MCF 10A (cell line): ENCODE data around the gene FYCO1. TPM values are rescaled to one million over a fixed set of nuclear protein-coding genes. Genes with fewer than 3 reads are reported as not detected.

Experiments used
- BruUV-seq: library from RNA; stranded (reverse); fragments of 400-500 nt; replicated peaks from 2 replicates; lab custom pipeline; 2021; lab: Mats Ljungman, UMichigan
- CTCF ChIA-PET: fragments of 300-600 bp; sonication (Branson Sonifier 250); formaldehyde crosslinking; extraction: SDS; loops from one replicate; lab custom pipeline; 2021; ENCODE audit warnings: antibody characterized with exemption, inconsistent platforms; lab: Yijun Ruan, JAX
- POLR2A ChIA-PET: fragments of 300-600, 350-650 bp; sonication (Branson Sonifier 250); formaldehyde crosslinking; extraction: SDS; loops from one replicate; lab custom pipeline; 2020; ENCODE audit warnings: antibody characterized with exemption, inconsistent platforms; lab: Yijun Ruan, JAX
- DNase-seq: peaks from one replicate; pipeline ENCODE4 v3.0.0-alpha.2; 2018; ENCODE audit not compliant: unreplicated experiment
- H3K27ac Mint-ChIP-seq: one replicate; pipeline ENCODE4 v1.8.0; 2022; ENCODE audit warnings: mild to moderate bottlenecking, low read depth, mixed read lengths; ENCODE audit not compliant: unreplicated experiment
- H3K27me3 Mint-ChIP-seq: one replicate; pipeline ENCODE4 v1.8.0; 2022; ENCODE audit warnings: mixed read lengths; ENCODE audit not compliant: insufficient read depth, unreplicated experiment
- H3K36me3 Mint-ChIP-seq: one replicate; pipeline ENCODE4 v1.8.0; 2022; ENCODE audit warnings: mild to moderate bottlenecking, moderate library complexity, mixed read lengths; ENCODE audit not compliant: insufficient read depth, unreplicated experiment
- H3K4me1 Mint-ChIP-seq: one replicate; pipeline ENCODE4 v1.8.0; 2022; ENCODE audit warnings: mixed read lengths; ENCODE audit not compliant: insufficient read depth, unreplicated experiment
- H3K4me3 Mint-ChIP-seq: one replicate; pipeline ENCODE4 v1.8.0; 2022; ENCODE audit warnings: mild to moderate bottlenecking, moderate library complexity, mixed read lengths; ENCODE audit not compliant: unreplicated experiment
- H3K9me3 Mint-ChIP-seq: one replicate; pipeline ENCODE4 v1.8.0; 2022; ENCODE audit warnings: mixed read lengths; ENCODE audit not compliant: unreplicated experiment
- intact Hi-C: fragments of 100-400 bp; cut with micrococcal nuclease; formaldehyde crosslinking; loops from 2 replicates; pipeline ENCODE4 v1.14.1; 2022
- total RNA-seq: library from RNA; stranded (reverse); gene quantifications from 2 replicates; pipeline ENCODE4 v1.2.3, GENCODE V29; 2022
- TF ChIP-seq, protein P1 (sequence below): fragments of 200-600 bp; IDR thresholded peaks from one replicate; pipeline ENCODE4 v1.8.0; 2022; ENCODE audit warnings: antibody characterized with exemption, mild to moderate bottlenecking; ENCODE audit not compliant: unreplicated experiment

Gene FYCO1
- total RNA-seq, 1 experiment from 2014 or later, result 18.4 TPM

DNA sequence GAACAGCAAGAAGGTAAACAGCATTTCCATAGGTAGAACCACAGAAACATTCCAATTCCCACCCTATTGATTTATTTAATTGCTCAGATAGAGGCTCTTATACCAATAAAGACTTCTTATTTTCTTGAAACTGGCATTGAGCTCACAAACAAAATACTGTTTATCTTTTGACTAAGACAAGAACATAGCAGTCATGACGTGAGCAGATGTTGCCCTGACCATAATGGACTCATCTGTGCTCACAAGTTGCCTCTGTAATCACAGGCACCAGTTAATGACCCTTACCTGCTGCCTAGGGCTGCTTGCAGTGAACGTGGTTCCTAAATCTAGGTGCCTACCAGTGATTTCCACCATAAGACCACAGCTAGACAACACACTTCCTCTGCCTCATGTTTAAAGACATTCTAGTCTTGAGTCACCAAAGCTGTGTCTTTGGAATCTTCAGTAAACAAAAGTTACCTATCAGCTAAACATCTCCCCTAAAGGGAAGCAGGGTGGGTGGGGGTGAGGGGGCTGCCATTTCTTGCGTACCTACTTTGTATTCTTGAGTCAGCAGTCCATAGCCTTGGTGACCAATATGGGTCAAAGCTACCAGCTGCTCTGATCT, 2.1 kb downstream of the FYCO1 start:
- Mint-ChIP-seq H3K27me3 (no peaks in the 10 kb centered on the region), H3K27ac (no peak overlapping the region), H3K36me3 (peaks cover 7% of the 10 kb centered on the region), H3K4me1 (peaks cover 19% of the 10 kb centered on the region), H3K4me3 (no peak overlapping the region), H3K9me3 (no peaks in the 10 kb centered on the region)
- CTCF ChIA-PET, result interaction anchor here (0.7 to 5.9 kb wide), 3 partner anchors 55 to 85 kb away, joined by 3 to 33 read pairs (median 6); no protein-coding TSS in a partner anchor
- intact Hi-C loops, result no loop called here
- TF ChIP-seq, protein P1, sequence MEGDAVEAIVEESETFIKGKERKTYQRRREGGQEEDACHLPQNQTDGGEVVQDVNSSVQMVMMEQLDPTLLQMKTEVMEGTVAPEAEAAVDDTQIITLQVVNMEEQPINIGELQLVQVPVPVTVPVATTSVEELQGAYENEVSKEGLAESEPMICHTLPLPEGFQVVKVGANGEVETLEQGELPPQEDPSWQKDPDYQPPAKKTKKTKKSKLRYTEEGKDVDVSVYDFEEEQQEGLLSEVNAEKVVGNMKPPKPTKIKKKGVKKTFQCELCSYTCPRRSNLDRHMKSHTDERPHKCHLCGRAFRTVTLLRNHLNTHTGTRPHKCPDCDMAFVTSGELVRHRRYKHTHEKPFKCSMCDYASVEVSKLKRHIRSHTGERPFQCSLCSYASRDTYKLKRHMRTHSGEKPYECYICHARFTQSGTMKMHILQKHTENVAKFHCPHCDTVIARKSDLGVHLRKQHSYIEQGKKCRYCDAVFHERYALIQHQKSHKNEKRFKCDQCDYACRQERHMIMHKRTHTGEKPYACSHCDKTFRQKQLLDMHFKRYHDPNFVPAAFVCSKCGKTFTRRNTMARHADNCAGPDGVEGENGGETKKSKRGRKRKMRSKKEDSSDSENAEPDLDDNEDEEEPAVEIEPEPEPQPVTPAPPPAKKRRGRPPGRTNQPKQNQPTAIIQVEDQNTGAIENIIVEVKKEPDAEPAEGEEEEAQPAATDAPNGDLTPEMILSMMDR, result no peak
- POLR2A ChIA-PET, result interaction anchor here (0.9 to 3.8 kb wide), 3 partner anchors 10 to 30 kb away, joined by 3 to 24 read pairs (median 5); no protein-coding TSS in a partner anchor
- no peak for DNase-seq
- BruUV-seq, result no TSS peak

- H3K36me3 Mint-ChIP-seq, result peaks cover 7% of the 10 kb centered on the region
- TF ChIP-seq, protein P1, result no peak
- no peaks in the 10 kb centered on the region for H3K27me3 Mint-ChIP-seq
- ChIA-PET POLR2A (no interaction called here), CTCF (interaction anchor here (0.7 to 5.9 kb wide), 3 partner anchors 54 to 85 kb away, joined by 3 to 33 read pairs (median 4); no protein-coding TSS in a partner anchor)
- no peak overlapping the region for H3K4me3 Mint-ChIP-seq
- BruUV-seq, result no TSS peak
- no peak overlapping the region for H3K27ac Mint-ChIP-seq
- no peak for DNase-seq
- intact Hi-C loops, result no loop called here
- peaks cover 24% of the 10 kb centered on the region for H3K4me1 Mint-ChIP-seq
- H3K9me3 Mint-ChIP-seq, result no peaks in the 10 kb centered on the region
Observed at GRCh38 chr3:45992821-45993221, 2.8 kb downstream of the FYCO1 start.

DNA sequence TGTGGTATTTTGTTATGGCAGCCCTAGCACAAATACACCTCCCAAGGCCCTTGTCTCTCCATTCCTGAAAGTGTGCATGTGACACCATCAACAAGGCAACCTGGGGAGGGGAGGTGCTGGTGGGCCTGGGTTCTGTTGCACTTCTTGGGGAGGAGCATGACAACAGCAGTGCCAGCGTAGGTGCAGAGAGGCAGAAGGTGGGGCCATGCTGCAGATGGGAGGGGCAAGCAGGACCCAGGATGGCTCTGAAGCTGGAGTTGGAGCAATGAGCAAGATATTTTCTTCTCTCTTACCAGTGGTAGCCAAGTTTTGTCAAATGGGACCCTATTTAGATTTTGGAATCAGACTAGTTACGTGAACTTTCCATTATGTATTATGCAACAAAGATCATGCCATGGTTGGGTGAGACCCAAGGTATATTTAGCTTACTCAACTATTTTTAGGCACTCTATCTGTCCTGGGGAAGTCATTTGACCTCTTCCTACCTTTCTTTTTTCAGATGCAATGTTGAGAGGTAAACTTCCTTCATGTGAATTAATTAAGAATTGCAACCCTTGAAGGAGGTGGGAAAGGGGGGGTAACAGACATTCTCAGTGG, 3.4 kb downstream of the FYCO1 start:
- CTCF ChIA-PET, result interaction anchor here (1.0 to 5.9 kb wide), 2 partner anchors 53 to 86 kb away, joined by 4 to 33 read pairs; no protein-coding TSS in a partner anchor
- Mint-ChIP-seq H3K27me3 (no peaks in the 10 kb centered on the region), H3K27ac (no peak overlapping the region), H3K9me3 (no peaks in the 10 kb centered on the region), H3K4me3 (no peak overlapping the region), H3K36me3 (peaks cover 7% of the 10 kb centered on the region), H3K4me1 (peaks cover 28% of the 10 kb centered on the region)
- intact Hi-C loops, result no loop called here
- no TSS peak for BruUV-seq
- POLR2A ChIA-PET, result no interaction called here
- DNase-seq, result no peak
- TF ChIP-seq, protein P1, result no peak

GRCh38 chr3:45991341-45991740, 4.3 kb downstream of the FYCO1 start:
- TF ChIP-seq, protein P1, result no peak
- peaks cover 7% of the 10 kb centered on the region for H3K36me3 Mint-ChIP-seq
- ChIA-PET CTCF (no interaction called here), POLR2A (no interaction called here)
- no peaks in the 10 kb centered on the region for H3K27me3 Mint-ChIP-seq
- no peak overlapping the region for H3K4me3 Mint-ChIP-seq
- intact Hi-C loops, result no loop called here
- no peak overlapping the region for H3K27ac Mint-ChIP-seq
- peaks cover 33% of the 10 kb centered on the region for H3K4me1 Mint-ChIP-seq
- no TSS peak for BruUV-seq
- no peaks in the 10 kb centered on the region for H3K9me3 Mint-ChIP-seq
- no peak for DNase-seq
